Endothelial cell (in vitro differentiated cells): Measurements from ENCODE around the gene SMIM35. TPM values are rescaled to one million over a fixed set of nuclear protein-coding genes. Genes with fewer than 3 reads are reported as not detected.

Experiments
- DNase-seq: peaks from one replicate; pipeline ENCODE4 v3.0.0; 2021; ENCODE audit warnings: low spot score
- H3K27ac Mint-ChIP-seq: one replicate; pipeline ENCODE4 v1.8.0; 2021; ENCODE audit warnings: mixed read lengths, inconsistent platforms; ENCODE audit not compliant: unreplicated experiment
- H3K27me3 Mint-ChIP-seq: one replicate; pipeline ENCODE4 v1.8.0; 2021; ENCODE audit warnings: mild to moderate bottlenecking, moderate library complexity, mixed read lengths, inconsistent platforms; ENCODE audit not compliant: unreplicated experiment
- H3K36me3 Mint-ChIP-seq: one replicate; pipeline ENCODE4 v1.8.0; 2021; ENCODE audit warnings: mild to moderate bottlenecking, low read depth, mixed read lengths, inconsistent platforms; ENCODE audit not compliant: unreplicated experiment
- H3K4me1 Mint-ChIP-seq: one replicate; pipeline ENCODE4 v1.8.0; 2021; ENCODE audit warnings: mild to moderate bottlenecking, mixed read lengths, inconsistent platforms; ENCODE audit not compliant: unreplicated experiment
- H3K4me3 Mint-ChIP-seq: one replicate; pipeline ENCODE4 v1.8.0; 2021; ENCODE audit warnings: mild to moderate bottlenecking, mixed read lengths, inconsistent platforms; ENCODE audit not compliant: unreplicated experiment
- H3K9me3 Mint-ChIP-seq: one replicate; pipeline ENCODE4 v1.8.0; 2021; ENCODE audit warnings: mixed read lengths, inconsistent platforms; ENCODE audit not compliant: unreplicated experiment
- CTCF ChIP-seq: fragments of 200-600 bp; sonication (generic); IDR thresholded peaks from one replicate; pipeline ENCODE4 v1.5.0; 2021; ENCODE audit warnings: antibody characterized with exemption; ENCODE audit not compliant: unreplicated experiment
- total RNA-seq: library from RNA; stranded (reverse); fragmentation: NEBNext Ultra II Directional; extraction: Animal tissue kit (Norgen Biotek cat#: 25700); gene quantifications from one replicate; pipeline ENCODE4 v1.2.1, GENCODE V29; 2021; ENCODE audit not compliant: unreplicated experiment

Gene SMIM35
- total RNA-seq, 1 donor from 2014 or later = not detected

- H3K9me3 Mint-ChIP-seq = no peaks in the 10 kb centered on the region
- H3K27me3 Mint-ChIP-seq = peaks cover 2% of the 10 kb centered on the region
- H3K4me3 Mint-ChIP-seq = no peak overlapping the region
- H3K4me1 Mint-ChIP-seq = peaks cover 56% of the 10 kb centered on the region
- no peaks in the 10 kb centered on the region for H3K36me3 Mint-ChIP-seq
- peak; percentile 18 for DNase-seq
- H3K27ac Mint-ChIP-seq = peak overlapping the region; percentile 86
- TF ChIP-seq CTCF = no peak
Measured at GRCh38 chr11:117972629-117973502, 113.9 kb downstream of the SMIM35 start.

GRCh38 chr11:117972044-117972443 is 114.7 kb downstream of the SMIM35 start:
- no peaks in the 10 kb centered on the region for H3K9me3 Mint-ChIP-seq
- no peak for DNase-seq
- peaks cover 2% of the 10 kb centered on the region for H3K27me3 Mint-ChIP-seq
- TF ChIP-seq CTCF = no peak
- H3K4me1 Mint-ChIP-seq = peaks cover 52% of the 10 kb centered on the region
- no peaks in the 10 kb centered on the region for H3K36me3 Mint-ChIP-seq
- peak overlapping the region; percentile 49 for H3K27ac Mint-ChIP-seq
- peak overlapping the region; percentile 16 for H3K4me3 Mint-ChIP-seq

GRCh38 chr11:117970400-117971024 is 116.3 kb downstream of the SMIM35 start:
- peak overlapping the region; percentile 72 for H3K27ac Mint-ChIP-seq
- peaks cover 42% of the 10 kb centered on the region for H3K4me1 Mint-ChIP-seq
- no peak overlapping the region for H3K4me3 Mint-ChIP-seq
- no peak for DNase-seq
- H3K27me3 Mint-ChIP-seq = peaks cover 2% of the 10 kb centered on the region
- H3K9me3 Mint-ChIP-seq = no peaks in the 10 kb centered on the region
- TF ChIP-seq CTCF = no peak
- H3K36me3 Mint-ChIP-seq = no peaks in the 10 kb centered on the region

GRCh38 chr11:117969160-117969991 is 117.4 kb downstream of the SMIM35 start:
- Mint-ChIP-seq H3K9me3 (no peaks in the 10 kb centered on the region), H3K4me1 (peaks cover 42% of the 10 kb centered on the region)
- no peak for TF ChIP-seq CTCF

More at GRCh38 chr11:117969160-117969991, 117.4 kb downstream of the SMIM35 start:
- Mint-ChIP-seq H3K27me3 (peaks cover 2% of the 10 kb centered on the region), H3K27ac (no peak overlapping the region), H3K36me3 (no peaks in the 10 kb centered on the region), H3K4me3 (no peak overlapping the region)
- no peak for DNase-seq
